HG03558 (cell line): ENCODE data around the gene UBL4B.

Source experiments
- ATAC-seq: cut with Tn5 transposase; IDR thresholded peaks from one replicate; pipeline ENCODE4 v1.9.1; 2021; ENCODE audit warnings: moderate number of reproducible peaks; ENCODE audit not compliant: unreplicated experiment; ENCODE audit errors: extremely low read depth

The UBL4B gene

DNA sequence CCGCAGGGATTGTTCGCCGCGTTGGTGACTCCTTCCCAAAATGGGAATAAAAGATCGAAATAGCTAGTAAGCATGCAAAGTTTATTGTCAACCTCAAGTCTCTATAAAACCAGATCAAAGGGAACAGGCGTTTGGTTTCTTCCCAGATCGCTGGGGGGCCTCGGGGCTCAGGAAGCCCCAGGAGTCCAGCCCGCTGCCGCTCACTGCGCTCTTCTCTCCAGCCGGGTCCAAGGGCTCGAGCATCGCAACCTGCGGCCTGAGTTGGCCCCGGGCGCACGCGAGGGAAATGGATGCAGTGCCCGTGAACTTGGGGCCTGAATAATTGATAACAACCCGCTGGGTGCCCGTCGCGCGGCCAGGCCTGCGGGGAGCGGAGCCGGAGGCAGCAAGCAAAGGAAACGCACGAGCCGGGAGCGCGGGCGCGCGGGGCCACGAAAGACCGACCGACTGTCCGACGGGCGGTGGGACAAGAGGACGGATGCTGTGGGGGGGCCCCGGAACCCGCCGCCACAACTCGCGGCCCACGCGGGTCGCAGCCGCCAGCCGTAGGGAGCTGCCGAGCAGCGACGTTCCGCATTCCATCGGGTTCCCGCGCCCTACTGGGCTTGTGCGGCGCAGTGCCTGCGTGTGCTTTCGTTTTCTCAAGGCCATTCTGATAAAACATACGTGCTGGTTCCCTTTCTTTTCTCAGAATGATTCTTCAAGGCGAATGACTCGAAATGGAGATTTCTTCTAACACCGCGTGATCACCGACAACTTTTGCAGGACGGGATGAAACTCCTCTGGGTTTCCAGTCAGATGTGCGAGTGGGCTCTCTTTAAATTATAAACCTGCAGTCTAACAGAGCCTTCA is 27.8 kb upstream of the UBL4B start:
- ATAC-seq, result no peak

DNA sequence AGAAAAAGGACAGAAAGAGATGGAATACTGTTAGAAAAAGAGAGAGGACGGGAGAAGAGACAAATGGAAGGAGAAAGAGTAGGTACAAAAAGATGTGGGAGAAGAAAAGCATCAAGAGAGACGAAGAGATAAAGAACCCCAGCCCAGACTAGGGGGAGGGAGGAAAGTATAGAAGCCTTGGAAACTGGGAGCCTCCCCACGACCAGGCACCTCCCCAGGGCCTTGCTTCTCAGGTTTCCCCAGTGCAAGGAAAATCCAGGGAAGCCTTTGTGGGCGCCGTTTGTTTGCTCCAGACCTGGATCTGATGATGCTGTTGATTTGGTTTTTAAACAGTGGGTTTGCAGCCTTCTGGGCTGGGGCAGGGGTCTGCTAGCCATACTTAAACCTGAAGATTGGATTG is 26.6 kb upstream of the UBL4B start:
- no peak for ATAC-seq

- no peak for ATAC-seq
These were observed 25.3 kb upstream of the UBL4B start for GRCh38 chr1:110086961-110087360.

DNA sequence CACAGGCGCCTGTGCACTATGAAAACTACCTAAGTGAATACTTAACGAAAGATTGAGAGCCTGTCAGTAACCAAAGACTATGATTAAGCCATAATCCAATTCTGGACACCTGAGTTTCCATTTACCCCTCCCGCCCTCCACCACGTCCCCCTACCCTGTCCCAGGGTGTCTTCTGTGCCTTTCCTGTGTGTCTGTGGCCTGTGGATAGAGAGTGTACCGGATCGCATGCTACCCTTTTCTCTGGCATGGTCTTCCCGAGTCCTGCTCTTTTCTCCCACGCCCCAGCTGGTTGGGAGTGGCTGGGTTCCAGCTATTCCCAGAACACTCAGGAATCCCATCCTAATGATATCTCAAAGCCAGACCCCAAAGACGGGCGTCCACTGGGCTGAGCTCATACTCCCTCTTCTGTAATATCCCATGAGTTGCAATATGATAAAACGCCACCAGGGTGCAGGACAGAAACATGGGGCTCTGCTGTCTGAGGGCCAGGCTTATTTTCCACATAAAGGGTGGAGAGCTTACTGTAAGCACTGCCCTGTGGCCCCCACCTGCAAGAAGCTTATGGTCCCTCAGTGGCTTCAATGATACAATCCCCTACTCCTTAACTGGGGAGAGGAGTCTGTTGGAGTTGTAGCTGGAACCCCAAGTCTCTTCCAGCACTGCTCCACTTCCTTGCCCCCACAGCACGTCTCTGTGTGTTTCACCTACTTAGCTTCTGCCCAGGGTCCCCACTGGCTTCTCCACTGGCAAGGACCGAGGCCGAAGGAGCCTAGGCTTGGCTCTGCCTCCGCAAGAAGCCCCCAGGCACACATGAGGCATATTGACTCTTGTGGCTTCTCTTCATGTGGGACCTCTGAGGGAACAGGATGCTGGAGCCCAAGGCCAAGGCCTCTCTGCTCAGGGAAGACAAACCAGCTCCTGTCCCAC is 24.2 kb upstream of the UBL4B start:
- no peak for ATAC-seq

- ATAC-seq, result no peak
These were observed 23.4 kb upstream of the UBL4B start for GRCh38 chr1:110088739-110089316.

GRCh38 chr1:110089561-110090275 is 22.5 kb upstream of the UBL4B start:
- ATAC-seq, result no peak

DNA sequence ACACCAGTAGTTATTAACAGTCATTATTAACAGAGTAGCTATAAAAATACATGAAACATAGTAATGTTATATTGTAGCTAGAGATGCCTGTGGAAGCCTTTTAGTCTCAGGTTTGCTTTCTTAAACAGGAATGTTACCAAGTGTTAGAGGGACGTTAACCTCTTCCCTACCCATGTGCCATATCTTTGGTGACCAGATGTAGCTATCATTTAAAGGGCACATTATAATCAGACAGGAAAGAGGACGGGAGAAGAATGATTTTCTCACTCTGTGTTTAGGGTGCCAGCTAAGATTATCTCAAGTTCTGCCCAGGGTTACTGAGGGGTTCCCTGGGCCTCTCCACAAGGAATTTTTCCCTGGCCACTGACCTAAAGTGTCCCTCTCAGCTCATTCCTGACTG is 20.9 kb upstream of the UBL4B start:
- no peak for ATAC-seq

GRCh38 chr1:110091791-110092190 is 20.5 kb upstream of the UBL4B start:
- ATAC-seq, result no peak

GRCh38 chr1:110092991-110093390 is 19.3 kb upstream of the UBL4B start:
- ATAC-seq, result no peak

DNA sequence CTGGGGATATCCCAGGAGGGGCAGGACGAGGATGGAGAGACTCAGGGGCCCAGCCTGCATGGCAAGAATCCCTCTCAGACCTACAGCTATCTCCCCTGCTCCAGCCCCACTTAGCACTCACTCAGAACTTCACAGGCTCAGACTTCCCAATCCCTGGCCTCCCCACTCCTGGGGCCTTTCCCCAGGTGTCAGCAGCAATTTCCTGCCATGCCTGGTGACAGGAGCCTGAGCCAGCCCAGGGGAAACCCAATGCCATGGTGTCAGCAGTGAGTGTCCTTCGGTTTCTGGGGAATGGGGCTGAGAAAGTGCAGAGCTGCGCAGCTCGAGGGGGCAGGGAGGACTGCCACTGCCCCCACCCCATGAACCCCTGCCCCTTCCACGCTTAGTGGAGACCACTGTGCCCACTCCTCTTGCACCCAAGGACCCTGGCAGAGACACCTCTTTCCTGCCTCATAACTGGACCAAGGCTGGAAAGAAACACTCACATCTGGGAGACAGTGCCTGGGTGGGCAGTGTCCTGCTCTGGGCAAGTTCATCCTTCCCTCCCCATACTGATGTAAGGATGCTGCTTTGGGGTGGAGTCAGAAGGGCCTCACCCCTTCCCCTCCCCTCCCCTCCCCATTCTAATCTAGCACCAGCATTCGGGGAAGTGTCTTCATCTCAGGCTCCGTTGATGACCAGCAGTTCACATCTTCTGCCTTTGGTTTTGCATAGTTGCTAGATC is 17.1 kb upstream of the UBL4B start:
- ATAC-seq, result no peak

GRCh38 chr1:110097507-110098221 is 14.6 kb upstream of the UBL4B start:
- no peak for ATAC-seq

GRCh38 chr1:110098222-110099026 is 13.8 kb upstream of the UBL4B start:
- no peak for ATAC-seq

DNA sequence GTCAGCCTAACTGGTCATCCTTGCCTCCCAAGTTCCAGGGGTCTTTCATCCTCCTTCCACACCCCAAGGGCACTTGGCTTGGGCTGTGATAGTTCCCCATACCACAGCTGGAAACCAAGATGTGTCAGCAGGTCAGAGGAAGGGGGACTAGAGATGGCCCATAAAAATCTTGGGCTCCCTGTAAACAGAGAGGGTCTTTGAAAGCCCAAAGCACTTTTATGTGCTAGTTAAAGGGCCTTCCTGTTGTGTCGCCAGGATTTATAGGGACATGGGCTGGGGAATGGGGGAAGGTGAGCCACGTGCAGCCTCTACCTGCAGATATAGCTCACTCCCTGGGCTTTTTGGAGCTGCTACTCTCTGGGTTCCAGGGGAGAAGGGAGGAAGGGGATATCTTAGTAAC is 11.9 kb upstream of the UBL4B start:
- no peak for ATAC-seq

DNA sequence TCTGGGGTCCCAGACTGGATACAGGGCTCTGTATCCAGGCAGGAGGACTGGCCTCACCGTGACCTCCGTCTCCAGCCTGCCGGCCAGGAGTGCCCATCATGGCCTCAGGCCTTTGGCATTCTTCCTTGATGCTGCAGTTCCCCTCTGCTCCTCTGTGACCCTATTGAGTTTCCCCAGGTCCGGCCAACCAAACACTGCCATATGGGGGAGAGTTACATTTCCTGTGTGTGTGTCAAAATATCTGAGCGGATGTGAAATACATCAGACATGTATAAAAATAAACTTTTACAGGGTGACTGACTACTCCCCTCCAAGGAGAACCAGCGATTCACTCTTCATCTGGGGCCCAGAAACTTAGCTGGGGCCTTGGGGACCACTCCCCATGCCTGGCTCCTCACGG is 10.2 kb upstream of the UBL4B start:
- no peak for ATAC-seq

GRCh38 chr1:110106013-110106941 is 6.0 kb upstream of the UBL4B start:
- ATAC-seq, result no peak

- ATAC-seq, result no peak
These were observed 4.3 kb upstream of the UBL4B start for GRCh38 chr1:110107867-110108469.

DNA sequence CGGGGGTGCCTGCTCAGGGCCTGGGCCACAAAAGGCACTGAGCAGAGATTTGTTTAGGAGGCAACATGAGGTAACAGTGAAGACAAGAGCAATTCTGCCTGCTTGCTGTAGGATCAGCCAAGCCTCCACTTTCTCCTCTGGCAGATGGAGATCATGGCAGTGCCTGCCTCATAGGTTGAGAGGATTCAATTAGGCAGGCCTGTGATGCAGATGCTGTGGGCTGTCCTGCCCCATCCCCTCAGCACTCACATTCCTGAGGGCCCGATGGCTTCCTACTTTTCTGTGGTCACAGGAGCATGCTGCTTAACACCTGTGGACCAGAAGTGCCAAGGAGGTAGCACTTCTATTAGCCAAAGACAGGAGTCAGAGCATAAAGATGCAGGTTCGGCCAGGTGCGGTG is 1.2 kb upstream of the UBL4B start:
- ATAC-seq, result no peak
